Naive B cell (primary cell): ENCODE results near the gene GAGE12H. TPM values are rescaled to one million over a fixed set of nuclear protein-coding genes. Genes with fewer than 3 reads are reported as not detected.
A peak's percentile ranks its signal among the peaks of the same experiment; 100 is the strongest.
"Not testable (repeated sequence)": the region's sequence is repeated elsewhere in the genome, so short reads cannot be mapped to it uniquely, and the experiment has no call there.

Experiments used
- ATAC-seq, 2 donors: fragments of 150-1000 bp; cut with Tn5 transposase; 2 replicates each; pipeline ENCODE4 v1.10.0; 2021; ENCODE audit warnings: low read depth in 2 of 2, mild to moderate bottlenecking in 2 of 2, moderate library complexity in 2 of 2
- DNase-seq: peaks from one replicate; pipeline ENCODE4 v3.0.0; 2022
- H3K27ac Mint-ChIP-seq, 6 donors: one replicate each; pipeline ENCODE4 v1.8.0; 2020 to 2022; ENCODE audit warnings: mild to moderate bottlenecking in 6 of 6, mixed read lengths in 6 of 6, moderate library complexity in 5 of 6, inconsistent platforms in 2 of 6
- H3K27me3 Mint-ChIP-seq, 3 donors: one replicate each; pipeline ENCODE4 v1.8.0; 2021 to 2022; ENCODE audit warnings: mixed read lengths in 3 of 3, mild to moderate bottlenecking in 1 of 3
- H3K36me3 Mint-ChIP-seq, 2 donors: one replicate each; pipeline ENCODE4 v1.8.0; 2020 to 2022; ENCODE audit warnings: mixed read lengths in 2 of 2, inconsistent platforms in 1 of 2, mild to moderate bottlenecking in 1 of 2
- H3K4me1 Mint-ChIP-seq, 3 donors: one replicate each; pipeline ENCODE4 v1.8.0; 2020 to 2022; ENCODE audit warnings: mixed read lengths in 3 of 3, inconsistent platforms in 1 of 3, mild to moderate bottlenecking in 1 of 3, moderate library complexity in 1 of 3
- H3K4me3 Mint-ChIP-seq, 8 donors: one replicate each; pipeline ENCODE4 v1.8.0; 2020 to 2022; ENCODE audit warnings: mild to moderate bottlenecking in 8 of 8, mixed read lengths in 8 of 8, moderate library complexity in 8 of 8, inconsistent platforms in 2 of 8
- H3K9me3 Mint-ChIP-seq, 7 donors: one replicate each; pipeline ENCODE4 v1.8.0; 2020 to 2022; ENCODE audit warnings: mixed read lengths in 7 of 7, mild to moderate bottlenecking in 5 of 7, inconsistent platforms in 2 of 7, moderate library complexity in 1 of 7
- polyA plus RNA-seq, 6 donors: library from polyadenylated mRNA; unstranded; fragments of 300-500 nt; fragmentation: Illumina TruSeq; gene quantifications; one replicate each; pipeline ENCODE4 v1.2.3, GENCODE V29; 2021; ENCODE audit warnings: low read depth in 6 of 6

Gene GAGE12H
- polyA plus RNA-seq: not detected

- H3K36me3 Mint-ChIP-seq, H3K4me3 Mint-ChIP-seq, H3K27ac Mint-ChIP-seq, H3K4me1 Mint-ChIP-seq, DNase-seq, H3K9me3 Mint-ChIP-seq, H3K27me3 Mint-ChIP-seq, ATAC-seq: not testable (repeated sequence)
Measured at GRCh38 chrX:49579649-49580048, at the start of gene GAGE12H. Gene GAGE12H, plus strand, starts transcription at chrX:49579949. Its CDS starts 1,155 bp downstream, at chrX:49581104.

- H3K9me3 Mint-ChIP-seq, H3K4me3 Mint-ChIP-seq, H3K4me1 Mint-ChIP-seq, H3K27me3 Mint-ChIP-seq, H3K27ac Mint-ChIP-seq, ATAC-seq, H3K36me3 Mint-ChIP-seq, DNase-seq: not testable (repeated sequence)
Measured at GRCh38 chrX:49531877-49532276, 47.9 kb upstream of the GAGE12H start, which contains the start of gene GAGE12C. Gene GAGE12C, plus strand, starts transcription at chrX:49532177. Its CDS starts 1,155 bp downstream, at chrX:49533332.

GRCh38 chrX:49541433-49541832 lies 38.3 kb upstream of the GAGE12H start, which contains the start of gene GAGE12D:
Gene GAGE12D, plus strand, starts transcription at chrX:49541733. Its CDS starts 1,155 bp downstream, at chrX:49542888.
- H3K27ac Mint-ChIP-seq, H3K4me3 Mint-ChIP-seq, H3K9me3 Mint-ChIP-seq, H3K36me3 Mint-ChIP-seq, ATAC-seq, H3K27me3 Mint-ChIP-seq, H3K4me1 Mint-ChIP-seq, DNase-seq: not testable (repeated sequence)

GRCh38 chrX:49550989-49551388 lies 28.8 kb upstream of the GAGE12H start, which contains the start of gene GAGE12E:
Gene GAGE12E, plus strand, starts transcription at chrX:49551289. Its CDS starts 1,155 bp downstream, at chrX:49552444.
- H3K27ac Mint-ChIP-seq, H3K9me3 Mint-ChIP-seq, ATAC-seq, DNase-seq, H3K4me3 Mint-ChIP-seq, H3K27me3 Mint-ChIP-seq, H3K36me3 Mint-ChIP-seq, H3K4me1 Mint-ChIP-seq: not testable (repeated sequence)

- ATAC-seq, H3K4me3 Mint-ChIP-seq, H3K27ac Mint-ChIP-seq, H3K4me1 Mint-ChIP-seq, H3K27me3 Mint-ChIP-seq, H3K36me3 Mint-ChIP-seq, DNase-seq, H3K9me3 Mint-ChIP-seq: not testable (repeated sequence)
Measured at GRCh38 chrX:49560542-49560941, 19.2 kb upstream of the GAGE12H start, which contains the start of gene GAGE12F. Gene GAGE12F, plus strand, starts transcription at chrX:49560842. Its CDS starts 1,155 bp downstream, at chrX:49561997.

- H3K27me3 Mint-ChIP-seq, DNase-seq: not testable (repeated sequence)
Measured at GRCh38 chrX:49568728-49569127, 11.0 kb upstream of the GAGE12H start.

GRCh38 chrX:49569152-49569551 lies 10.6 kb upstream of the GAGE12H start:
- not testable (repeated sequence) for DNase-seq, H3K9me3 Mint-ChIP-seq, H3K4me3 Mint-ChIP-seq, H3K36me3 Mint-ChIP-seq, ATAC-seq, H3K4me1 Mint-ChIP-seq, H3K27ac Mint-ChIP-seq, H3K27me3 Mint-ChIP-seq

More at GRCh38 chrX:49568728-49569127, 11.0 kb upstream of the GAGE12H start:
- not testable (repeated sequence) for H3K36me3 Mint-ChIP-seq, H3K9me3 Mint-ChIP-seq, H3K4me3 Mint-ChIP-seq, H3K4me1 Mint-ChIP-seq, ATAC-seq, H3K27ac Mint-ChIP-seq

- not testable (repeated sequence) for H3K4me1 Mint-ChIP-seq, ATAC-seq, DNase-seq, H3K27me3 Mint-ChIP-seq, H3K36me3 Mint-ChIP-seq, H3K4me3 Mint-ChIP-seq, H3K9me3 Mint-ChIP-seq, H3K27ac Mint-ChIP-seq
Measured at GRCh38 chrX:49570100-49570499, 9.6 kb upstream of the GAGE12H start, which contains the start of gene GAGE12G. Gene GAGE12G, plus strand, starts transcription at chrX:49570400. Its CDS starts 1,155 bp downstream, at chrX:49571555.

- H3K36me3 Mint-ChIP-seq, H3K27ac Mint-ChIP-seq, H3K27me3 Mint-ChIP-seq, DNase-seq, H3K9me3 Mint-ChIP-seq, H3K4me3 Mint-ChIP-seq, H3K4me1 Mint-ChIP-seq, ATAC-seq: not testable (repeated sequence)
Measured at GRCh38 chrX:49589196-49589595, 9.4 kb downstream of the GAGE12H start, which contains the start of gene GAGE2A. Gene GAGE2A, plus strand, starts transcription at chrX:49589496. Its CDS starts 1,155 bp downstream, at chrX:49590651.

- not testable (repeated sequence) for H3K27me3 Mint-ChIP-seq, H3K36me3 Mint-ChIP-seq, H3K4me3 Mint-ChIP-seq, ATAC-seq, H3K9me3 Mint-ChIP-seq, H3K27ac Mint-ChIP-seq, H3K4me1 Mint-ChIP-seq
- DNase-seq: peak; percentile 6
Measured at GRCh38 chrX:49589769-49590478, 10.2 kb downstream of the GAGE12H start.

- not testable (repeated sequence) for DNase-seq, H3K36me3 Mint-ChIP-seq, H3K27me3 Mint-ChIP-seq, ATAC-seq, H3K27ac Mint-ChIP-seq, H3K4me3 Mint-ChIP-seq, H3K4me1 Mint-ChIP-seq, H3K9me3 Mint-ChIP-seq
Measured at GRCh38 chrX:49590488-49590887, 10.7 kb downstream of the GAGE12H start.

GRCh38 chrX:49598720-49599119 lies 19.0 kb downstream of the GAGE12H start, which contains the start of gene GAGE1:
Gene GAGE1, plus strand, starts transcription at chrX:49599020. Its CDS starts 1,155 bp downstream, at chrX:49600175.
- not testable (repeated sequence) for H3K27ac Mint-ChIP-seq, H3K4me3 Mint-ChIP-seq, DNase-seq, H3K4me1 Mint-ChIP-seq, H3K27me3 Mint-ChIP-seq, H3K9me3 Mint-ChIP-seq, H3K36me3 Mint-ChIP-seq, ATAC-seq

- Mint-ChIP-seq H3K4me3 (no peak overlapping the region), H3K27me3 (peaks cover 0 to 14% (median 3%) of the 10 kb centered on the region in 3 donors), H3K36me3 (no peaks in the 10 kb centered on the region), H3K9me3 (peaks cover 0 to 4% (median 0%) of the 10 kb centered on the region in 7 donors), H3K4me1 (no peaks in the 10 kb centered on the region), H3K27ac (no peak overlapping the region)
- DNase-seq (no peak), ATAC-seq (no peak)
Measured at GRCh38 chrX:49610718-49611310, 31.1 kb downstream of the GAGE12H start.

GRCh38 chrX:49618574-49618973 lies 38.8 kb downstream of the GAGE12H start:
- peaks cover 0 to 7% (median 3%) of the 10 kb centered on the region in 7 donors for H3K9me3 Mint-ChIP-seq
- no peaks in the 10 kb centered on the region for H3K36me3 Mint-ChIP-seq
- ATAC-seq (no peak), DNase-seq (no peak)
- H3K4me1 Mint-ChIP-seq: no peaks in the 10 kb centered on the region
- H3K27ac Mint-ChIP-seq: no peak overlapping the region
- H3K4me3 Mint-ChIP-seq: no peak overlapping the region
- H3K27me3 Mint-ChIP-seq: peaks cover 0 to 6% (median 0%) of the 10 kb centered on the region in 3 donors
